Cardiac ventricle fibroblast (primary cell): ENCODE data around the gene MBD3L4. TPM values are rescaled to one million over a fixed set of nuclear protein-coding genes. Genes with fewer than 3 reads are reported as not detected.

Experiments
- total RNA-seq: library from RNA; depleted of rRNA; stranded (reverse); fragments of >200 nt; gene quantifications from 2 replicates; pipeline ENCODE4 v1.2.3, GENCODE V29; 2015

Gene MBD3L4
- total RNA-seq = not detected in 2 replicates

GRCh38 chr19:7040079-7040478 is at the start of gene MBD3L4:
Gene MBD3L4 (minus strand): TSS chr19:7040179. CDS start chr19:7040144, 35 bp downstream.

DNA sequence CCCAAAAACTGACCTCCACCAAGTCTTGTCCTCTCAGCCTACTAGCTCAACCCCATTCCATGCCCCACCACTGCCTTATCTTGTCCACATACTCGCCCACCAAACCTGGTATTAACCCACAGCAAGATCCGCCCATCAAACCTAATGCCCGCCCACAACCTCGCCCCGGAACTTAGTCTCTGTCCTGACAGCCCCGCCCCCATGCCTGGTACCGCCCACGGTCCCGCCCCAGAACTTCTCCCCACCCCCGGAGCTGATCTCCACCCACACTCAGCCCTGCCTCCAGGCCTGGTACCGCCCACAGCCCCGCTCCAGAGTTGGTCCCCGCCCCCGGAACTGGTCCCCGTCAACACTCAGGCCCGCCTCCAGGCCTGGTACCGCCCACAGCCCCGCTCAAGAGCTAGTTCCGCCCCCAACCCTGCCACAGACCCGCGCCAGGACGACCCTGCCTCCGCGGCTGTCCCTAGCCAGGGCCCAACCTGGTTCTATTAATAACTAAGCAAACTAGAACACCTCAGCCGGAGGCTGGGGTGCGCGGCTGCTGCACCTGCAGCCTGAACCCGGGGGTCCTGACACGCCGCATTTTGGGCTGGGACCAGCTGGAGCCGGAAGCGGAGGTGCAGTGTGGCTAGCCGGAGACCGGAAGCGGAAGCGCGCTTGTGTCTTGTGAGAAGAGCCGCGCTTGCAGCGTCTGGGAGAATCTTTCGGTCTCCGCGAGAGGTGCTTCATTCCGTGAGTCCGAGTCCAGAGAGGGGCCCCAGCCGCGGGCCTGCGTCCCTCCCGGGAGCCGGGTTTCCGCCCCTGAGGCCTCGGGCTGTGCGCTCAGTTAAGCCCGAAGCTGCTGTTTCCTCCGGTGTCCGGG is 29.3 kb upstream of the MBD3L4 start, which contains the start of gene ZNF557:
ZNF557 (plus strand) TSS at position 662 of the 862 bp plus-strand sequence. CDS start 5,372 bp downstream, outside the sequence.

DNA sequence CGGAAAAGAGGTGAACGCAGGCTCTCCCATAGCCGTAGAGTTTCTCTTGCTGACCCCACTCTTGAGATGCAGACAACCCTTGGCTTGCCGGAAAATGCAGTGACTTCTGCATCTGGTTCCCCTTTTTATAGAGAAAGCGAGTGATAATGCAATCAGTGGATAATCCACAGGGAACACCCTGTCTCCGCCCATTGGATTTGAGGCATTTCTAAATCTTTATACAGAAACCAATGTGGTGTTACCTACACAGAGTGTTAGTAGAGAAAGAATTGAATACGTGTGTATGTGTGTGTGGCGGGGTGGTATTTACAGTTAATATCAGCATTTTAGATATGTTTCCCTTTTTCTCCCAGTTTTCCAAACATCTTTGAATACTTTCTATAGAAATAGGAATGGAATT is 18.6 kb upstream of the MBD3L4 start, which contains the start of gene MBD3L3:
MBD3L3 (minus strand) TSS at position 101 of the 400 bp plus-strand sequence; CDS start at position 30, 71 bp downstream.

DNA sequence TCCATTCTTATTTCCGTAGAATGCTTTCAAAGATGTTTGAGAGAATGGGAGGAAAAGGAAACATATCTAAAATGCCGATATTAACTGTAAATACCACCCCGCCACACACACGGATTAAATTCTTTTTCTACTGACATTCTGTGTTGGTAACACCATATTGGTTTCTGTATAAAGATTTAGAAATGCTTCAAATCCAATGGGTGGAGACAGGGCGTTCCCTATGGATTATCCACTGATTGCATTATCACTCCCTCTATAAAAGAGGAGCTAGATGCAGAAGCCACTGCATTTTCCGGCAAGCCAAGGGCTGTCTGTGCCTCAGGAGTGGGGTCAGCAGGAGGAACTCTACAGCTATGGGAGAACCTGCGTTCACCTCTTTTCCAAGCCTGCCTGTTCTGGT is 9.0 kb upstream of the MBD3L4 start, which contains the start of gene MBD3L2:
MBD3L2 (plus strand) TSS at position 301 of the 400 bp plus-strand sequence; CDS start at position 354, 53 bp downstream.

DNA sequence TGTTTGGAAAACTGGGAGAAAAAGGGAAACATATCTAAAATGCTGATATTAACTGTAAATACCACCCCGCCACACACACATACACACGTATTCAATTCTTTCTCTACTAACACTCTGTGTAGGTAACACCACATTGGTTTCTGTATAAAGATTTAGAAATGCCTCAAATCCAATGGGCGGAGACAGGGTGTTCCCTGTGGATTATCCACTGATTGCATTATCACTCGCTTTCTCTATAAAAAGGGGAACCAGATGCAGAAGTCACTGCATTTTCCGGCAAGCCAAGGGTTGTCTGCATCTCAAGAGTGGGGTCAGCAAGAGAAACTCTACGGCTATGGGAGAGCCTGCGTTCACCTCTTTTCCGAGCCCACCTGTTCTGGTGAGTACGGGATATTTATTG is 9.7 kb downstream of the MBD3L4 start, which contains the start of gene MBD3L5:
MBD3L5 (plus strand) TSS at position 301 of the 400 bp plus-strand sequence; CDS start at position 335, 34 bp downstream.

DNA sequence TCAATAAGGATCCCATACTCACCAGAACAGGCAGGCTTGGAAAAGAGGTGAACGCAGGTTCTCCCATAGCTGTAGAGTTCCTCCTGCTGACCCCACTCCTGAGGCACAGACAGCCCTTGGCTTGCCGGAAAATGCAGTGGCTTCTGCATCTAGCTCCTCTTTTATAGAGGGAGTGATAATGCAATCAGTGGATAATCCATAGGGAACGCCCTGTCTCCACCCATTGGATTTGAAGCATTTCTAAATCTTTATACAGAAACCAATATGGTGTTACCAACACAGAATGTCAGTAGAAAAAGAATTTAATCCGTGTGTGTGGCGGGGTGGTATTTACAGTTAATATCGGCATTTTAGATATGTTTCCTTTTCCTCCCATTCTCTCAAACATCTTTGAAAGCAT is 18.6 kb downstream of the MBD3L4 start, which contains the start of gene MBD3L2B:
MBD3L2B (minus strand) TSS at position 101 of the 400 bp plus-strand sequence; CDS start at position 67, 34 bp downstream.

Other genes starting within 250 kb of the MBD3L4 start
- gene ADGRE1, start 152.6 kb downstream of the MBD3L4 start, total RNA-seq = not detected in 2 replicates
- gene MBD3L2B, start 18.7 kb downstream of the MBD3L4 start, total RNA-seq = not detected in 2 replicates
- gene MBD3L5, start 9.6 kb downstream of the MBD3L4 start, total RNA-seq = not detected in 2 replicates
- not detected in 2 replicates for gene MBD3L2, start 9.1 kb upstream of the MBD3L4 start, total RNA-seq
- not detected in 2 replicates for gene MBD3L3, start 18.5 kb upstream of the MBD3L4 start, total RNA-seq
- gene ZNF557, start 29.5 kb upstream of the MBD3L4 start, total RNA-seq = 6.6 and 8.9 TPM in 2 replicates